Natural killer cell (primary cell): Measurements from ENCODE around the gene AKR7A2. TPM values are rescaled to one million over a fixed set of nuclear protein-coding genes. Genes with fewer than 3 reads are reported as not detected.

ENCODE experiments used
- ATAC-seq, 3 donors: fragments of 150-1000 bp in 2 of 3; fragments of 200-7000 bp in 1 of 3; cut with Tn5 transposase; 1 replicate in 1 of 3; 2 replicates in 2 of 3; pipeline ENCODE4 v1.10.0; 2021; ENCODE audit warnings: mild to moderate bottlenecking in 2 of 3, moderate library complexity in 2 of 3
- DNase-seq, 2 donors: peaks; one replicate each; pipeline versions ENCODE4 v3.0.0 to v3.0.0-alpha.2; 2013 to 2021; ENCODE audit warnings: mixed read lengths in 1 of 2
- H3K27ac ChIP-seq: one replicate; pipeline ENCODE4 v1.5.1; 2013; ENCODE audit warnings: mild to moderate bottlenecking, low read length
- H3K27me3 ChIP-seq: one replicate; pipeline ENCODE4 v1.6.1; 2013; ENCODE audit warnings: low read length; ENCODE audit not compliant: control insufficient read depth, insufficient read depth
- H3K36me3 ChIP-seq: one replicate; pipeline ENCODE4 v1.6.1; 2013; ENCODE audit warnings: low read length; ENCODE audit not compliant: control insufficient read depth, insufficient read depth
- H3K4me1 ChIP-seq: one replicate; pipeline ENCODE4 v1.6.1; 2013; ENCODE audit warnings: low read length; ENCODE audit not compliant: control insufficient read depth, insufficient read depth
- H3K4me3 ChIP-seq: one replicate; pipeline ENCODE4 v1.5.1; 2013; ENCODE audit warnings: low read length
- H3K9me3 ChIP-seq: one replicate; pipeline ENCODE4 v1.6.1; 2013; ENCODE audit warnings: low read length; ENCODE audit not compliant: control insufficient read depth, insufficient read depth
- H3K27ac Mint-ChIP-seq, 2 donors: one replicate each; pipeline ENCODE4 v1.8.0; 2022; ENCODE audit warnings: mild to moderate bottlenecking in 2 of 2, mixed read lengths in 2 of 2, moderate library complexity in 1 of 2
- H3K27me3 Mint-ChIP-seq, 2 donors: one replicate each; pipeline ENCODE4 v1.8.0; 2022; ENCODE audit warnings: low read depth in 2 of 2, mixed read lengths in 2 of 2
- H3K36me3 Mint-ChIP-seq: one replicate; pipeline ENCODE4 v1.8.0; 2022; ENCODE audit warnings: mixed read lengths
- H3K4me1 Mint-ChIP-seq, 2 donors: one replicate each; pipeline ENCODE4 v1.8.0; 2022; ENCODE audit warnings: mixed read lengths in 2 of 2
- H3K4me3 Mint-ChIP-seq: one replicate; pipeline ENCODE4 v1.8.0; 2022; ENCODE audit warnings: mild to moderate bottlenecking, moderate library complexity, mixed read lengths
- H3K9me3 Mint-ChIP-seq, 2 donors: one replicate each; pipeline ENCODE4 v1.8.0; 2022; ENCODE audit warnings: mixed read lengths in 2 of 2
- WGBS: methylation state at CpG from one replicate; pipeline ENCODE4 v1.1.7; 2013; ENCODE audit warnings: missing lambda C conversion rate; ENCODE audit not compliant: insufficient coverage; 5-methylcytosine and 5-hydroxymethylcytosine counted together
- intact Hi-C: fragments of 100-400 bp; cut with micrococcal nuclease; formaldehyde crosslinking; loops from one replicate; pipeline ENCODE4 v1.14.2; 2022
- total RNA-seq, 4 donors: library from RNA; stranded (reverse); fragments of 120-200 nt in 1 of 4; gene quantifications; one replicate each; pipeline versions ENCODE4 v1.2.3 to v1.2.4, GENCODE V29; 2013 to 2022
- TF ChIP-seq, protein P1 (sequence below): fragments of 200-600 bp; IDR thresholded peaks from one replicate; pipeline ENCODE4 v1.8.0; 2022; ENCODE audit warnings: antibody characterized with exemption

Gene AKR7A2
- total RNA-seq, 3 donors from 2014 or later (not counting 1 experiment from before 2014, with no cell fraction given) = 25.5 to 31.9 (median 28.9) TPM

DNA sequence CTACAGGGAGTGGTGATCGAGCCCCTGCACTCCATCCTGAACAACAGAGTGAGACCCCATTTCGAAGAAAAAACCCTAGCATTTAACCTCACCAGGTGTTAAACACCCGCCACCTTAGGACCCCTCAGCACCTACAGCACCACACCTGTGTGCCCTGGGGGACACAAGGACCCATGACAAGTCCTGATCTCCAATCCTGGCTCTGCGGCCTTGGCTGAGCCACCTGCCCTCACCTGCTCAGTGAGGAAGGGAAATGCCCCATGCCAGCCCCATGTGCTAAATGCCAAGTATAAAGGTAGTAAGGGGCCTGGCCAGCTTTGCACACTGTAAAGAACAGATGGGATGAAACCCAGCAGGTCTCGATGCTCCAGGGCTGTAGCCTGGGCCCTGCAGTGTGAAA, 49.2 kb downstream of the AKR7A2 start:
- ATAC-seq (no peak), DNase-seq (no peak)
- H3K9me3 Mint-ChIP-seq = no peaks in the 10 kb centered on the region
- TF ChIP-seq, protein P1, sequence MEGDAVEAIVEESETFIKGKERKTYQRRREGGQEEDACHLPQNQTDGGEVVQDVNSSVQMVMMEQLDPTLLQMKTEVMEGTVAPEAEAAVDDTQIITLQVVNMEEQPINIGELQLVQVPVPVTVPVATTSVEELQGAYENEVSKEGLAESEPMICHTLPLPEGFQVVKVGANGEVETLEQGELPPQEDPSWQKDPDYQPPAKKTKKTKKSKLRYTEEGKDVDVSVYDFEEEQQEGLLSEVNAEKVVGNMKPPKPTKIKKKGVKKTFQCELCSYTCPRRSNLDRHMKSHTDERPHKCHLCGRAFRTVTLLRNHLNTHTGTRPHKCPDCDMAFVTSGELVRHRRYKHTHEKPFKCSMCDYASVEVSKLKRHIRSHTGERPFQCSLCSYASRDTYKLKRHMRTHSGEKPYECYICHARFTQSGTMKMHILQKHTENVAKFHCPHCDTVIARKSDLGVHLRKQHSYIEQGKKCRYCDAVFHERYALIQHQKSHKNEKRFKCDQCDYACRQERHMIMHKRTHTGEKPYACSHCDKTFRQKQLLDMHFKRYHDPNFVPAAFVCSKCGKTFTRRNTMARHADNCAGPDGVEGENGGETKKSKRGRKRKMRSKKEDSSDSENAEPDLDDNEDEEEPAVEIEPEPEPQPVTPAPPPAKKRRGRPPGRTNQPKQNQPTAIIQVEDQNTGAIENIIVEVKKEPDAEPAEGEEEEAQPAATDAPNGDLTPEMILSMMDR = no peak
- Histone ChIP-seq H3K4me1 (no peaks in the 10 kb centered on the region), H3K27me3 (no peaks in the 10 kb centered on the region), H3K36me3 (peaks cover 20% of the 10 kb centered on the region), H3K27ac (no peak overlapping the region), H3K4me3 (no peak overlapping the region), H3K9me3 (no peaks in the 10 kb centered on the region)
- no peak overlapping the region for H3K4me3 Mint-ChIP-seq
- intact Hi-C loops = no loop called here
- WGBS = 90% methylated on average over 4 of the region's 5 CpGs
- H3K27me3 Mint-ChIP-seq = no peaks in the 10 kb centered on the region
- no peaks in the 10 kb centered on the region for H3K4me1 Mint-ChIP-seq
- no peak overlapping the region for H3K27ac Mint-ChIP-seq
- no peaks in the 10 kb centered on the region for H3K36me3 Mint-ChIP-seq

- Mint-ChIP-seq H3K4me1 (no peaks in the 10 kb centered on the region), H3K36me3 (no peaks in the 10 kb centered on the region), H3K27ac (no peak overlapping the region), H3K27me3 (no peaks in the 10 kb centered on the region), H3K9me3 (no peaks in the 10 kb centered on the region), H3K4me3 (no peak overlapping the region)
- WGBS = 89% methylated on average over 5 of the region's 5 CpGs
- Histone ChIP-seq H3K9me3 (no peaks in the 10 kb centered on the region), H3K4me3 (no peak overlapping the region), H3K4me1 (no peaks in the 10 kb centered on the region), H3K27ac (no peak overlapping the region), H3K27me3 (no peaks in the 10 kb centered on the region), H3K36me3 (peaks cover 26% of the 10 kb centered on the region)
- intact Hi-C loops = no loop called here
- TF ChIP-seq, protein P1 = no peak
- DNase-seq (no peak), ATAC-seq (no peak)
Measured at GRCh38 chr1:19262047-19262446, 49.9 kb downstream of the AKR7A2 start.

- no peak overlapping the region for H3K4me3 ChIP-seq
- peaks cover 37% of the 10 kb centered on the region for H3K36me3 ChIP-seq
- intact Hi-C loops = no loop called here
- DNase-seq (no peak), ATAC-seq (peak in 1 of 3 donors; percentile 7)
- TF ChIP-seq, protein P1 = no peak
- no peaks in the 10 kb centered on the region for H3K9me3 ChIP-seq
- no peak overlapping the region for H3K27ac ChIP-seq
- WGBS = 89% methylated on average over 19 of the region's 21 CpGs
- Mint-ChIP-seq H3K9me3 (no peaks in the 10 kb centered on the region), H3K27ac (no peak overlapping the region), H3K4me1 (no peaks in the 10 kb centered on the region), H3K4me3 (no peak overlapping the region), H3K36me3 (no peaks in the 10 kb centered on the region), H3K27me3 (no peaks in the 10 kb centered on the region)
- H3K4me1 ChIP-seq = no peaks in the 10 kb centered on the region
- no peaks in the 10 kb centered on the region for H3K27me3 ChIP-seq
Measured at GRCh38 chr1:19260211-19261138, 51.5 kb downstream of the AKR7A2 start.
